ENCODE results near the gene ACSL6.

Gene ACSL6

GRCh38 chr5:131939690-131940345 is 71.6 kb downstream of the ACSL6 start:
- no peak overlapping the region for H3K27ac ChIP-seq
- no peak for TF ChIP-seq ZFX (IDR thresholded peaks at IDR 0.05)
- no peak for TF ChIP-seq CTCF (conservative IDR thresholded peaks at IDR 0.05)

GRCh38 chr5:131932235-131932634 is 79.2 kb downstream of the ACSL6 start:
- no peak overlapping the region for H3K27ac ChIP-seq
- TF ChIP-seq CTCF (conservative IDR thresholded peaks at IDR 0.05) (no peak), ZFX (IDR thresholded peaks at IDR 0.05) (no peak)

GRCh38 chr5:131928957-131929356 is 82.5 kb downstream of the ACSL6 start:
- TF ChIP-seq ZFX (IDR thresholded peaks at IDR 0.05) (no peak), CTCF (conservative IDR thresholded peaks at IDR 0.05) (no peak)
- H3K27ac ChIP-seq: no peak overlapping the region

- TF ChIP-seq ZFX (IDR thresholded peaks at IDR 0.05): no peak
- no peak for TF ChIP-seq CTCF (conservative IDR thresholded peaks at IDR 0.05)
- no peak overlapping the region for H3K27ac ChIP-seq
Measured at GRCh38 chr5:131926168-131926567, 85.3 kb downstream of the ACSL6 start.

- no peak overlapping the region for H3K27ac ChIP-seq
- TF ChIP-seq CTCF (conservative IDR thresholded peaks at IDR 0.05) (no peak), ZFX (IDR thresholded peaks at IDR 0.05) (no peak)
Measured at GRCh38 chr5:131916481-131916880, 95.0 kb downstream of the ACSL6 start.

GRCh38 chr5:131914472-131914871 is 97.0 kb downstream of the ACSL6 start:
- TF ChIP-seq CTCF (conservative IDR thresholded peaks at IDR 0.05): no peak
- no peak for TF ChIP-seq ZFX (IDR thresholded peaks at IDR 0.05)
- no peak overlapping the region for H3K27ac ChIP-seq

- H3K27ac ChIP-seq: no peak overlapping the region
- TF ChIP-seq CTCF (conservative IDR thresholded peaks at IDR 0.05) (no peak), ZFX (IDR thresholded peaks at IDR 0.05) (no peak)
Measured at GRCh38 chr5:131913603-131914002, 97.9 kb downstream of the ACSL6 start.
